Activated CD4-positive, alpha-beta T cell treated with anti-CD3 and anti-CD28 coated beads for 24 hours (primary cell): ENCODE measurements around the gene VLDLR.
"Not testable (repeated sequence)": the region's sequence is repeated elsewhere in the genome, so short reads cannot be mapped to it uniquely, and the experiment has no call there.

Experiments used
- DNase-seq, 2 donors: peaks; one replicate each; pipeline ENCODE4 v3.0.0-alpha.2; 2020; ENCODE audit warnings: low read depth in 2 of 2

Gene VLDLR

DNA sequence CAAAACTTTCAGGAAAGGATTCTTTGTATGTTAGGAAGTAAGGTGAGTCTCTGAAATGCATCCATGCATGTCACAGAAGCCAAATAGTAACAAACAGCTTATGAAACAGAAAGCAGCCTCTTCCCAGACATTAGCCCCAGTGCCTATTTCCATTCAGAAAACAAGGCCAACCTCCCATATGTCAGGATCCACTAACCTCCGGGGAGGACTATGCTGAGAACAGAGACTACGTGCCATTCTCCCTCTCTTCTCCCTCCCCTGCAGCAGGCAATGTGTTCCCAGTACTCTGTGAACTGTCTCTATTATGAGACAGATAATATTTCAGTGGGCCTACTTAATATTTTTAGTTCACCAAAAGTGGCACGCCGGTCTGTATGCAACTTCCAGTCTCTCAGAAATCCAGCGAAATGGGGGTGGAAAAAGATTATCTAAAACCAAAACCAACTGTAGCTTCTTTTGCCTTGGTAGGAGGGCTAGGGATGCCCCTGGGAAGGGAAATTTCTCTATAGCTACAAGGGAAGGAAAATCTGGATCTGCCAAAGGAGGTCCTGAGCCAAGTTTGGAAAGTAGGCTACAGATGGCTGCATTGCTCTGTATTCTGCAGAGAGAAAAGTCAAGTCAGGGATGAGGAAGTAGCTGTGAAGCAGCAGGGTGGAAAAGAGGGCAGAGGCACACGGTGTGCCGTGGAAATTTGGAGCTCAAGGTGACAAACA lies 42.0 kb downstream of the VLDLR start:
- no peak for DNase-seq

GRCh38 chr9:2664174-2665065 lies 42.8 kb downstream of the VLDLR start:
- DNase-seq = no peak

DNA sequence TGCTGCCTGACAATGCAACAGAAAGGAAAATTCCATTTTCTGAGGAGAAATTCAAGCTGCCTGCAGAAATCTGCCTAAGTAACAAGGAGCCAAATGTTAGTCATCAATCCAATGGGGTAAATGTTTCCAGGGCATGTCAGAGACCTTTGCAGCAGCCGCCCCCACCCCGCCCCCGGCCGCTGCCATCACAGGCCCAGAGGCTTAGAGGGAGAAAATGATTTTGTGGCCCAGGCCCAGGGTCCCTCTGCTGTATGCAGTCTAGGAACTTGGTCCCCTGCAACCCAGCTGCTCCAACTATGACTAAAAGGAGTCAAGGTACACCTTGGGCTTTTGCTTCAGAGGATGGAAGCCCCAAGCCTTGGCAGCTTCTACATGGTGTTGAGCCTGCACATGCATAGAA lies 45.0 kb downstream of the VLDLR start:
- DNase-seq = no peak

GRCh38 chr9:2673161-2673560 lies 51.6 kb downstream of the VLDLR start:
- DNase-seq = no peak

- DNase-seq = no peak
Observed at GRCh38 chr9:2674141-2674824, 52.7 kb downstream of the VLDLR start.

- DNase-seq = no peak
Observed at GRCh38 chr9:2675834-2676233, 54.2 kb downstream of the VLDLR start.

DNA sequence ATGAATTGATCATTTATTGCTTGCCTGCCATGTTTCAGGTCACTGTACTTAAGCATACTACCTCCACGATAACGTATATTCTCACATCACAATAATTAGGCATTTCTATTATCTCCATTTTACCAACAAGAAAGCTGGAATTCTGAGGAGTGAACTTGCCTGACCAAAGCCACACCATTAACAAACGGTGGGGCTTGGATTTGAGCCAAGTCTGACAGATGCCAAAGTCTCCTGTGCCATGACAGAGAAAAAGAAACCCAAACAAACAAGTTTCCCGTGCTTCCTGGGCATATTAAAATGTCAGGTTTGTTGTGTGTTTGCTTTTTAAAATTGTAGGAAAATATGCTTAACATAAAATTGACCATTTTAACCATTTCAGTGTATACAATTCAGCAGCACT lies 54.9 kb downstream of the VLDLR start:
- DNase-seq = no peak

GRCh38 chr9:2677915-2678889 lies 56.6 kb downstream of the VLDLR start:
- no peak for DNase-seq

DNA sequence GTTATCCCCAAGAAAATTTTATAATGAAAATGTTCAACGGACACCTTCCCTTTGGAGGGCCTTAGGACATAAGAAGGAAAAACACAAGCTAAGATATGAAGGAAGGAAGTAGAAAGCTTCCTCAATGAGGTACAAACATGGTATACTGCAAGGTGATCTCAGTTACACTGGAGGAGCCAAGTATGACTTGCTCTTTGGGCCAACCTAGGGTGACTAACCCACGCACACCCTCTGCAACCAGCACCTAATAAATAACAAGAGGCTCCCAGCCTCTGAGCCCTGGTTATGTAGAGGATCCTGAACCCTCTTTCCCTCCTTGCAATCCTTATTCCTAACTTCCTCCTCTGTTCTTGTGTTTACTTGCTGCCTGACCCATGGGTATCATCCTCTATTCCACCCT lies 57.4 kb downstream of the VLDLR start:
- DNase-seq = no peak

DNA sequence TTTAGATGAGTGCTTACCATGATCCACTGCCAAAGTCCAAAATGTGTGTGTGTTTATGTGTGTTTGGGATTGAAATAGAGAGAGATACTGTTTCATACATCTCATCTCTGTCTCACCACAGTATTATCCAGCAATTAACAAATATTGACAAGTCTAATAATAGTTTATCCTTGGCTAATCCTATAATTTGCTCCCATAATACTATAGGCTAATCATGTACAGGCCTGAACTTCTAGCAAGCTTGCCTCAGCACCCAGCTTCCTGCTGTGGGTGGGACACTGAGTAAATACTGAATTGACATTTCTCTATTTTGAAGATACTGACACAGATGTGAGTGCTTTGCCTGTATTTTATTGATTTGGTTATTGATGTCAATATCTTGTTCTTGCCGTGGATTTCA lies 60.4 kb downstream of the VLDLR start:
- DNase-seq = no peak

DNA sequence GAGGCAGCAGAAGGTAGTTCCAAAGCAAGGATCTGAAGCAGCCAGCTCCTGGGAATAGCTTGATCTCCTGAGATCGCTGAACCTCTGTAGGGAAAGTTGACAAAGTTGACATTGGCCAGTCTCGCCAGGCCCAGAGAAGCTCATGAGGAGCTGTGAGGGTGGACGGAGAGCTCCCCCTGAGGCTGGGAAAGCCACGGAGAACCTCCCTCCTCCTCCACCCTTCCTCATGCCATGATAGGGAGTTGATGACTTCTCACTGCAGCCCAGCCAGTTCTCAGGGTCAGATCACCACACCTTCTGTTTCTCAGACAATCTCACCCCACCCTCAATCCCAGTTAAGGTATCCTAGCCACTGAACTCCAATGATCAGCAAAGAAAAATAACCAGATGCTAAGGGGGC lies 65.3 kb downstream of the VLDLR start:
- no peak for DNase-seq

- DNase-seq = no peak
Observed at GRCh38 chr9:2688636-2689035, 67.0 kb downstream of the VLDLR start.

DNA sequence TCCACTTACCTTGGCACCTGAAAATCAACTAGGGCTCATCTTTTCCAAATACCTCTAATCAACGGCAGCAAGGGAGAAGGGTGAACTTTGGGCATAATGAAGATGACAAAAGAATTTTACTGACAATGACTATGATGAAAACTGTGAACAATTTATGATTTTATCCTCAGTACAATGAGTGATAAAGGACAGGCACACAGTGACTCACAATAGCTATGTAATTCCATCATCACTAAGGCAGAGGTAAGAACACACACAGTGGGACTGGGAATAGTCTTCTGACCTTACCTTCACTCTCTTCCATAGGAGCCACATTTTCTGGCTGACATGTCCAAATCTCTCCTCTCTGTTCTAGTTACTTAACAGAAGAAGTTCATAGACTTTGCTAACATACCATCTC lies 69.6 kb downstream of the VLDLR start:
- DNase-seq = no peak

- no peak for DNase-seq
Observed at GRCh38 chr9:2691626-2692025, 70.0 kb downstream of the VLDLR start.

DNA sequence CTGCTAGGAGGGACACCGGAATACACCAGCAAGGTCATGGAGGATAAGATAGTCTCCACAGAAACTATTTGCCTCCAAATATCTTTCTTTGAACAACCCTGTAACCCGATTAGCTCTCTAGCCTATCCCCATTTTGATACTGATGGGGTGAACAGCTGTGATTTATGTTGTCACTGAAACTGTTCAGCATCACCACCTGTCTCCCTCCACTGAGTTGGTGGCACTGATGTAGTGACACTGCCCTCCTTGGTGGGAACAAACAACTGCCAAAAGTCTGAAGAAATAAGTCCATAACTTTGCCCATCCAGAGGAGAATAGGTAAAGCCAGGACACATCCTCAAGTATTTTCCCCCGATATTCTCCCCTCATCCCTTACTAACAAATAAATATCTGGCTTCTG lies 71.5 kb downstream of the VLDLR start:
- no peak for DNase-seq

DNA sequence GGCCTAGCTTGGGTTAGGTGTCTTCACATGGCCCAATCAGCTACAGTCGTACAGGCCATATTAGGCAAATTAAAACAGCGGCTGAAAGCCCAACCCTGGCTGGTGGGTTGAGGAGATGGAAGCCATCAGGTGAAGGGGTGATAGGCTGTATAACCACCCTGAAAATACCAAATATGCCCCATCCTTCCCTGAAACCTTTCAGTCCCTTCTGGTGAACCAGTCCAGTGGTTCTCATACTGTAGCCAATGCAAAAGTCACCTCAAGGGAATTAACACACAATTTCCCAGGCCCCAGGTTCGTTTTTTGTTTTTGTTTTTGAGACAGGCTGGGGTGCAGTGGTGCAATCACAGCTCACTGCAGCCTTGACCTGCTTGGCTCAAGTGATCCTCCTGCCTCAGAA lies 75.9 kb downstream of the VLDLR start:
- no peak for DNase-seq

GRCh38 chr9:2700398-2700797 lies 78.8 kb downstream of the VLDLR start:
- no peak for DNase-seq

DNA sequence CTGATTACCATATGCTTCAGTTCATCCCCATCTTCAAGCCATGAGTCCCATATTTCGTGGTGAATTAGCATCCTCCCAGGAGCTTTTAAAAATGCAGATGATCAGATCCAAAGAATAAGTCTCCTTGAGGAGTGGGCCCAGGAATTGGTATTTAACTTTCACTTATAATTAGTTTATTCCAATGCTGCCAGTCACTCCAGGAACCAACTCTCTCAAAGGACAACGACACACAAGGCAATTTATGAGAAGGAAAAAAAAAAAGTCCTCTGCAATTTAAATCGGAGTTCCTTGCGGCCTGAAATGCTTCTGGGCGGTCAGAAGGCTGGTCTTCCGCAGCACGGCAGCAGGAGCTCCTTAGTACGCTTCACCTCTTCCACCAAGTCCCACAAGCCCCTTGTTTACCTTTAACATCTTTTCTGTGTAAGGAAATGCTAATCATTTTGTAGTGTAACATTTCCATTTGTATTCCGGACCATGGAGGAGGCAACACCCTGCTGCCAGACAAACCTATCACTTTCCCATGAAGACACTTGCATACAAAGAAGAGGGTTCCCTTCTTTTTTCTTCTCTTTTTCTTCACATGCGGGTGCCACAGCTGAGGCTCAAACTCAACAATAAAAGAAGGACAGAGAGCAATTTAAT lies 79.4 kb downstream of the VLDLR start:
- DNase-seq = no peak

DNA sequence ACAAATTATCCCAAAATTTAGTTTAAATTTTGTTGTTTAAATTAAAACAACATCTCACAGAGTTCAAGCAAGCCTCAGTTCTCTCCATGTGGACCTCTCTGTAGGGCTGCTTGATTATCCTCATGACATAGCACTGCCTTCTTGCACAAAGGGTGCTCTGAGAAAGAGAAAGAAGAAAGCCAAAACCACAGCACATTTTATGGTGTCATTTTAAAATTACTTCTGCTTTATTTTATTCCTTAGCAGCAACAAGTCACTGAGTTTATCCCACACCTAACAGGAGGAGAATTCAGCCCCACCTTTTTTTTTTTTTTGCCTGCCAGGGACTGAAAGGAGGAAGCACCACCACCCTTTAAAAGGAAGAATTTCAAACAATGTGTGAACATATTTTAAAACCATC lies 82.9 kb downstream of the VLDLR start:
- DNase-seq = no peak

- DNase-seq = not testable (repeated sequence)
Observed at GRCh38 chr9:2707256-2707655, 85.7 kb downstream of the VLDLR start.
